Ovary (tissue), 9 donors: ENCODE results near the gene NNT. TPM values are rescaled to one million over a fixed set of nuclear protein-coding genes. Genes with fewer than 3 reads are reported as not detected.
A peak's percentile ranks its signal among the peaks of the same experiment; 100 is the strongest.
"Not testable (repeated sequence)": the region's sequence is repeated elsewhere in the genome, so short reads cannot be mapped to it uniquely, and the experiment has no call there.

Experiments used
- DNase-seq, 5 donors: peaks; one replicate each; pipeline ENCODE4 v3.0.0-alpha.2; 2019 to 2020
- H3K27ac ChIP-seq, 2 donors: fragments of 200-600 bp; one replicate each; pipeline versions ENCODE4 v1.5.1 to v1.8.0; 2019 to 2022
- H3K27me3 ChIP-seq: fragments of 200-600 bp; one replicate; pipeline ENCODE4 v1.8.0; 2022
- H3K36me3 ChIP-seq: fragments of 200-600 bp; sonication (generic); one replicate; pipeline ENCODE4 v1.5.1; 2019
- H3K4me1 ChIP-seq: one replicate; pipeline ENCODE4 v1.8.1; 2013; ENCODE audit warnings: mild to moderate bottlenecking, moderate library complexity; ENCODE audit not compliant: insufficient read depth
- H3K4me3 ChIP-seq: fragments of 200-600 bp; sonication (generic); one replicate; pipeline ENCODE4 v1.5.1; 2017
- H3K9me3 ChIP-seq, 2 donors: fragments of 200-600 bp in 1 of 2; sonication (generic) in 1 of 2; one replicate each; pipeline versions ENCODE4 v1.5.1 to v1.8.1; 2013 to 2019; ENCODE audit warnings: mild to moderate bottlenecking in 1 of 2, moderate library complexity in 1 of 2
- CTCF ChIP-seq, 3 donors: fragments of 450-650 bp in 2 of 3; fragments of 200-600 bp in 1 of 3; IDR thresholded peaks; one replicate each; pipeline versions ENCODE4 v1.5.1 to v1.8.0; 2016 to 2022; ENCODE audit warnings: antibody characterized with exemption in 3 of 3, mild to moderate bottlenecking in 1 of 3
- EP300 ChIP-seq: sonication (generic); formaldehyde crosslinking; IDR thresholded peaks from one replicate; pipeline ENCODE4 v1.6.1; 2017; ENCODE audit warnings: antibody characterized with exemption
- POLR2A ChIP-seq: fragments of 450-650 bp; IDR thresholded peaks from one replicate; pipeline ENCODE4 v1.6.1; 2017; ENCODE audit warnings: antibody characterized with exemption, mild to moderate bottlenecking, moderate library complexity
- WGBS, 3 donors: extraction: QIAGEN DNeasy Blood & Tissue Kit in 1 of 3; methylation state at CpG; one replicate each; pipeline versions ENCODE4 v1.1.5 to v1.1.7; 2013 to 2017; 5-methylcytosine and 5-hydroxymethylcytosine counted together
- intact Hi-C, 4 donors: fragments of 100-400 bp; cut with DNase I; formaldehyde crosslinking; loops; one replicate each; pipeline versions ENCODE4 v1.11.0 to v1.15.1; 2022 to 2023
- polyA plus RNA-seq, 2 donors: library from polyadenylated mRNA; stranded (reverse); fragments of 200-250 nt in 1 of 2; fragments of 350-450 nt in 1 of 2; fragmentation: Illumina TruSeq in 1 of 2; extraction: RNeasy Lipid Tissue Mini Kit (QIAGEN cat#74804) in 1 of 2; gene quantifications; one replicate each; pipeline ENCODE4 v1.2.3, GENCODE V29; 2013 to 2014
- total RNA-seq, 7 donors: library from RNA; depleted of rRNA in 2 of 7; stranded (reverse); fragments of >200 nt in 2 of 7; fragmentation: NEBNext Ultra II Directional in 3 of 7; extraction: Animal tissue kit (Norgen Biotek cat#: 25700) in 3 of 7; gene quantifications; one replicate each; pipeline versions ENCODE4 v1.1.0 to v1.2.4, GENCODE V29; 2016 to 2023
- donor health status: DM: no; HTN: no; CAD: no; lungs with moderate emphysema.
- donor health status: DM: no; HTN: no; CAD: no.
- donor health status: Bipolar disorder and iron deficiency.
- donor health status: DM: yes; HTN: yes; CAD: no.
- donor health status: DM: no; HTN: no; CAD: no.
- donor health status: DM: yes; HTN: yes; CAD: no.

NNT gene
- total and polyA plus RNA-seq, 9 donors, result 12.2 to 51.9 (median 38.5) TPM

GRCh38 chr5:43570450-43571158 is 32.4 kb upstream of the NNT start:
- no peaks in the 10 kb centered on the region for H3K9me3 ChIP-seq
- DNase-seq, result no peak
- intact Hi-C loops, result no loop called here
- H3K36me3 ChIP-seq, result no peaks in the 10 kb centered on the region
- TF ChIP-seq POLR2A (no peak), EP300 (no peak), CTCF (IDR thresholded peaks at IDR 0.05) (no peak)
- 35 to 64% (median 48%) methylated on average over 8 of the region's 8 CpGs for WGBS, 3 donors
- H3K4me3 ChIP-seq, result no peak overlapping the region
- peaks cover 3% of the 10 kb centered on the region for H3K4me1 ChIP-seq
- peak overlapping the region in 1 of 2 donors; percentile 60 for H3K27ac ChIP-seq
- H3K27me3 ChIP-seq, result no peaks in the 10 kb centered on the region

GRCh38 chr5:43571237-43571636 is 31.7 kb upstream of the NNT start:
- Histone ChIP-seq H3K4me1 (peaks cover 3% of the 10 kb centered on the region), H3K27ac (peak overlapping the region in 1 of 2 donors; percentile 60), H3K9me3 (no peaks in the 10 kb centered on the region), H3K36me3 (no peaks in the 10 kb centered on the region), H3K4me3 (peak overlapping the region; percentile 22), H3K27me3 (no peaks in the 10 kb centered on the region)
- TF ChIP-seq EP300 (no peak), POLR2A (no peak), CTCF (IDR thresholded peaks at IDR 0.05) (no peak)
- DNase-seq, result peak in 2 of 5 donors; percentile 20 to 45
- intact Hi-C loops, result no loop called here
- WGBS, 3 donors, result 15 to 24% (median 16%) methylated on average over 5 of the region's 5 CpGs

GRCh38 chr5:43572357-43572756 is 30.6 kb upstream of the NNT start:
- H3K27me3 ChIP-seq, result no peaks in the 10 kb centered on the region
- H3K4me1 ChIP-seq, result peaks cover 3% of the 10 kb centered on the region
- WGBS, 3 donors, result 14 to 19% (median 16%) methylated on average over 2 of the region's 2 CpGs
- H3K36me3 ChIP-seq, result no peaks in the 10 kb centered on the region
- no peak for DNase-seq
- TF ChIP-seq POLR2A (no peak), EP300 (no peak), CTCF (IDR thresholded peaks at IDR 0.05) (no peak)
- intact Hi-C loops, result no loop called here
- H3K27ac ChIP-seq, result peak overlapping the region in 1 of 2 donors; percentile 60
- H3K9me3 ChIP-seq, result no peaks in the 10 kb centered on the region
- no peak overlapping the region for H3K4me3 ChIP-seq

GRCh38 chr5:43573058-43573457 is 29.9 kb upstream of the NNT start:
- Histone ChIP-seq H3K4me1 (peaks cover 3% of the 10 kb centered on the region), H3K36me3 (no peaks in the 10 kb centered on the region), H3K27ac (no peak overlapping the region), H3K27me3 (no peaks in the 10 kb centered on the region), H3K4me3 (no peak overlapping the region), H3K9me3 (no peaks in the 10 kb centered on the region)
- DNase-seq, result no peak
- TF ChIP-seq EP300 (no peak), POLR2A (no peak)
- intact Hi-C loops, result no loop called here
- 5 to 25% (median 16%) methylated on average over 1 of the region's 1 CpG for WGBS, 3 donors

GRCh38 chr5:43580402-43581210 is 22.4 kb upstream of the NNT start:
- H3K4me1 ChIP-seq, DNase-seq, intact Hi-C loops, H3K27ac ChIP-seq, H3K27me3 ChIP-seq, H3K9me3 ChIP-seq, H3K4me3 ChIP-seq, H3K36me3 ChIP-seq: not testable (repeated sequence)
- WGBS, 3 donors, result 89 to 92% (median 90%) methylated on average over 10 of the region's 10 CpGs
